H1 (cell line): ENCODE data around the gene MCAT. TPM values are rescaled to one million over a fixed set of nuclear protein-coding genes. Genes with fewer than 3 reads are reported as not detected.

Experiments
- CTCF ChIA-PET: fragments of 300-600 bp; sonication (Branson Sonifier 250); formaldehyde crosslinking; loops from one replicate; lab custom pipeline; 2021; ENCODE audit not compliant: partially characterized antibody; lab: Charles Lee
- POLR2A ChIA-PET: fragments of 300-600 bp; sonication (Branson Sonifier 250); formaldehyde crosslinking; loops from one replicate; lab custom pipeline; 2021; ENCODE audit warnings: inconsistent platforms; ENCODE audit not compliant: partially characterized antibody; lab: Charles Lee
- DNase-seq, 2 experiments: peaks; one replicate each; pipeline versions ENCODE4 v3.0.0 to v3.0.0-alpha.2; 2010 to 2022; ENCODE audit warnings: low spot score in 2 of 2, low read depth in 1 of 2, mixed read lengths in 1 of 2
- FAIRE-seq: peaks from 2 replicates; lab custom pipeline; 2011; peaks lifted over from hg19 to GRCh38; lab: Jason Lieb, UNC
- H2AFZ ChIP-seq: 2 replicates; pipeline ENCODE4 v1.8.1; 2012; ENCODE audit warnings: low read length, inconsistent platforms
- H2AK5ac ChIP-seq: 2 replicates; pipeline ENCODE4 v1.6.1; 2013; ENCODE audit warnings: low read depth, low read length
- H2BK120ac ChIP-seq: replicated peaks from 2 replicates; pipeline ENCODE3; 2013; ENCODE audit warnings: low read depth, low read length, inconsistent platforms
- H2BK12ac ChIP-seq: 2 replicates; pipeline ENCODE4 v1.6.1; 2013; ENCODE audit warnings: low read depth, low read length
- H2BK15ac ChIP-seq: 2 replicates; pipeline ENCODE4 v1.6.1; 2013; ENCODE audit warnings: low read length
- H2BK20ac ChIP-seq: 2 replicates; pipeline ENCODE4 v1.6.1; 2013; ENCODE audit warnings: low read length
- H2BK5ac ChIP-seq: 2 replicates; pipeline ENCODE4 v1.6.1; 2013; ENCODE audit warnings: low read depth, low read length
- H3K14ac ChIP-seq: 2 replicates; pipeline ENCODE4 v1.6.1; 2013; ENCODE audit warnings: inconsistent platforms; ENCODE audit not compliant: insufficient read length
- H3K18ac ChIP-seq: 2 replicates; pipeline ENCODE4 v1.6.1; 2013; ENCODE audit warnings: low read length; ENCODE audit errors: extremely low read depth
- H3K23ac ChIP-seq: 2 replicates; pipeline ENCODE4 v1.6.1; 2013; ENCODE audit warnings: inconsistent platforms; ENCODE audit not compliant: insufficient read length
- H3K23me2 ChIP-seq: 2 replicates; pipeline ENCODE4 v1.6.1; 2013; ENCODE audit warnings: low read depth, low read length
- H3K27ac ChIP-seq: 2 replicates; pipeline ENCODE4 v1.6.1; 2011; ENCODE audit warnings: low read depth, low read length, inconsistent platforms
- H3K27me3 ChIP-seq, 4 experiments: replicated peaks in 1 of 4; 1 replicate in 1 of 4; 2 replicates in 3 of 4; pipeline versions ENCODE4 v1.6.1 to v1.8.1; 2011 to 2013; ENCODE audit warnings: low read length in 3 of 4, mild to moderate bottlenecking in 3 of 4, inconsistent platforms in 2 of 4, mixed read lengths in 2 of 4, moderate library complexity in 1 of 4; ENCODE audit not compliant: control insufficient read depth in 3 of 4, insufficient read depth in 3 of 4; ENCODE audit errors: extremely low read depth in 1 of 4
- H3K36me3 ChIP-seq, 4 experiments: 2 replicates each; pipeline versions ENCODE4 v1.6.1 to v1.8.1; 2011 to 2013; ENCODE audit warnings: mild to moderate bottlenecking in 4 of 4, low read length in 3 of 4, moderate library complexity in 2 of 4, control low read depth in 1 of 4, inconsistent platforms in 1 of 4; ENCODE audit not compliant: insufficient read depth in 4 of 4, control insufficient read depth in 2 of 4
- H3K4ac ChIP-seq: replicated peaks from 2 replicates; pipeline ENCODE3; 2013; ENCODE audit warnings: low read length, low read depth, mixed read lengths, inconsistent platforms; ENCODE audit not compliant: insufficient read length
- H3K4me1 ChIP-seq, 4 experiments: replicated peaks in 1 of 4; 1 replicate in 1 of 4; 2 replicates in 3 of 4; pipeline versions ENCODE4 v1.6.1 to v1.8.1; 2011 to 2013; ENCODE audit warnings: low read length in 3 of 4, inconsistent platforms in 2 of 4, mixed read lengths in 1 of 4; ENCODE audit not compliant: insufficient read depth in 4 of 4, control insufficient read depth in 3 of 4
- H3K4me2 ChIP-seq, 2 experiments: 2 replicates each; pipeline versions ENCODE4 v1.6.1 to v1.8.1; 2011 to 2013; ENCODE audit warnings: low read depth in 2 of 2, low read length in 2 of 2, control low read depth in 1 of 2, inconsistent platforms in 1 of 2, mild to moderate bottlenecking in 1 of 2; ENCODE audit not compliant: insufficient read depth in 1 of 2
- H3K4me3 ChIP-seq, 4 experiments: fragments of 200-600, 300-600 bp in 1 of 4; sonication (generic), shearing (Covaris generic), sonication (Bioruptor Twin) in 1 of 4; 2 replicates each; pipeline versions ENCODE4 v1.5.1 to v1.8.1; 2011 to 2016; ENCODE audit warnings: low read length in 4 of 4, low read depth in 3 of 4, control low read depth in 2 of 4, inconsistent platforms in 2 of 4, mild to moderate bottlenecking in 2 of 4, mixed read lengths in 1 of 4, moderate library complexity in 1 of 4; ENCODE audit not compliant: insufficient read depth in 2 of 4; ENCODE audit errors: extremely low read depth in 1 of 4
- H3K56ac ChIP-seq: replicated peaks from 2 replicates; pipeline ENCODE3; 2013; ENCODE audit warnings: low read depth, mild to moderate bottlenecking, mixed read lengths, low read length, inconsistent platforms; ENCODE audit not compliant: insufficient read length
- H3K79me1 ChIP-seq: 2 replicates; pipeline ENCODE4 v1.6.1; 2013; ENCODE audit warnings: low read depth, low read length, control low read depth
- H3K79me2 ChIP-seq, 2 experiments: 2 replicates each; pipeline versions ENCODE4 v1.6.1 to v1.8.1; 2012 to 2013; ENCODE audit warnings: low read length in 2 of 2, mild to moderate bottlenecking in 2 of 2, inconsistent platforms in 1 of 2; ENCODE audit not compliant: insufficient read depth in 2 of 2, control insufficient read depth in 1 of 2
- H3K9ac ChIP-seq, 4 experiments: replicated peaks in 1 of 4; 1 replicate in 1 of 4; 2 replicates in 3 of 4; pipeline versions ENCODE4 v1.6.1 to v1.8.1; 2011 to 2013; ENCODE audit warnings: low read depth in 3 of 4, low read length in 3 of 4, control low read depth in 2 of 4, mild to moderate bottlenecking in 2 of 4, moderate library complexity in 2 of 4, inconsistent platforms in 1 of 4; ENCODE audit errors: extremely low read depth in 1 of 4
- H3K9me3 ChIP-seq, 2 experiments: 2 replicates each; pipeline versions ENCODE4 v1.6.1 to v1.8.1; 2012 to 2013; ENCODE audit warnings: mild to moderate bottlenecking in 2 of 2, moderate library complexity in 2 of 2, control low read depth in 1 of 2, inconsistent platforms in 1 of 2, low read depth in 1 of 2, low read length in 1 of 2, mixed read lengths in 1 of 2; ENCODE audit not compliant: insufficient read depth in 2 of 2
- H4K20me1 ChIP-seq, 2 experiments: replicated peaks in 1 of 2; 2 replicates each; pipeline versions ENCODE3 to v1.8.1; 2011 to 2013; ENCODE audit warnings: inconsistent platforms in 2 of 2, low read length in 2 of 2, mild to moderate bottlenecking in 1 of 2; ENCODE audit not compliant: insufficient read depth in 2 of 2, control insufficient read depth in 1 of 2
- H4K5ac ChIP-seq: 2 replicates; pipeline ENCODE4 v1.6.1; 2013; ENCODE audit warnings: low read length, low read depth, mixed read lengths, inconsistent platforms; ENCODE audit not compliant: insufficient read length
- H4K8ac ChIP-seq: 2 replicates; pipeline ENCODE4 v1.8.0; 2013; ENCODE audit warnings: mild to moderate bottlenecking, moderate library complexity, low read length, inconsistent platforms; ENCODE audit not compliant: insufficient read depth; ENCODE audit errors: extremely low read depth
- H4K91ac ChIP-seq: replicated peaks from 2 replicates; pipeline ENCODE3; 2013; ENCODE audit warnings: low read length, mixed read lengths, inconsistent platforms; ENCODE audit not compliant: insufficient read length
- ATF3 ChIP-seq: IDR thresholded peaks from 2 replicates; pipeline ENCODE4 v1.6.1; 2011; ENCODE audit warnings: low read depth, mild to moderate bottlenecking, low read length; ENCODE audit not compliant: insufficient read depth
- CEBPB ChIP-seq: IDR thresholded peaks from 2 replicates; pipeline ENCODE4 v1.6.1; 2012; ENCODE audit warnings: low read depth, low read length
- CREB1 ChIP-seq: IDR thresholded peaks from 2 replicates; pipeline ENCODE4 v1.6.1; 2012; ENCODE audit warnings: inconsistent platforms
- FOSL1 ChIP-seq: IDR thresholded peaks from 2 replicates; pipeline ENCODE4 v1.6.1; 2011; ENCODE audit warnings: mild to moderate bottlenecking, low read depth, low read length, moderate library complexity; ENCODE audit not compliant: insufficient read depth
- JUN ChIP-seq: IDR thresholded peaks from 2 replicates; pipeline ENCODE4 v1.6.1; 2011; ENCODE audit warnings: low read depth, mild to moderate bottlenecking, improper control_type of control experiment, low read length
- NANOG ChIP-seq: IDR thresholded peaks from 2 replicates; pipeline ENCODE4 v1.6.1; 2011; ENCODE audit warnings: low read length, low read depth, mild to moderate bottlenecking, inconsistent platforms; ENCODE audit not compliant: insufficient read depth, poor library complexity, severe bottlenecking
- POU5F1 ChIP-seq: IDR thresholded peaks from 2 replicates; pipeline ENCODE4 v1.6.1; 2011; ENCODE audit warnings: low read depth, mild to moderate bottlenecking, low read length, moderate library complexity
- RAD21 ChIP-seq, 2 experiments: IDR thresholded peaks in 1 of 2; conservative IDR thresholded peaks in 1 of 2; 2 replicates each; pipeline ENCODE4 v1.6.1; 2011; ENCODE audit warnings: low read depth in 2 of 2, low read length in 2 of 2, improper control_type of control experiment in 1 of 2, inconsistent platforms in 1 of 2, mild to moderate bottlenecking in 1 of 2, moderate library complexity in 1 of 2
- WGBS, 2 experiments: shearing (Covaris generic) in 1 of 2; methylation state at CpG; one replicate each; pipeline versions ENCODE4 v1.1.6 to v1.1.7; 2013 to 2015; ENCODE audit warnings: low lambda C conversion rate in 2 of 2, mixed read lengths in 2 of 2, inconsistent platforms in 1 of 2, low coverage in 1 of 2, missing lambda C conversion rate in 1 of 2; ENCODE audit not compliant: insufficient replicate concordance in 2 of 2, insufficient coverage in 1 of 2, insufficient read length in 1 of 2; ENCODE audit errors: extremely low coverage in 1 of 2, missing lambda C conversion rate in 1 of 2; 5-methylcytosine and 5-hydroxymethylcytosine counted together
- polyA plus RNA-seq, 7 experiments: library from polyadenylated mRNA; depleted of rRNA in 3 of 7; stranded (reverse) in 5 of 7; unstranded in 2 of 7; fragments of >200 nt in 5 of 7; fragments of 200-250 nt in 2 of 7; gene quantifications; 1 replicate in 5 of 7; 2 replicates in 1 of 7; 4 replicates in 1 of 7; pipeline versions ENCODE4 v1.2.1 to v1.2.3, GENCODE V29; 2011 to 2013; ENCODE audit warnings: missing spikeins in 2 of 7, mixed read lengths in 2 of 7
- total RNA-seq: library from RNA; stranded (reverse); fragmentation: NEBNext Ultra II Directional; extraction: Animal tissue kit (Norgen Biotek cat#: 25700); gene quantifications from 2 replicates; pipeline ENCODE4 v1.2.1, GENCODE V29; 2021

MCAT gene
- total and polyA plus RNA-seq, 2 of the 8 experiments (the other 6 are each of a cell fraction or from before 2014, with no cell fraction given): 15.8 to 17.4 TPM

DNA sequence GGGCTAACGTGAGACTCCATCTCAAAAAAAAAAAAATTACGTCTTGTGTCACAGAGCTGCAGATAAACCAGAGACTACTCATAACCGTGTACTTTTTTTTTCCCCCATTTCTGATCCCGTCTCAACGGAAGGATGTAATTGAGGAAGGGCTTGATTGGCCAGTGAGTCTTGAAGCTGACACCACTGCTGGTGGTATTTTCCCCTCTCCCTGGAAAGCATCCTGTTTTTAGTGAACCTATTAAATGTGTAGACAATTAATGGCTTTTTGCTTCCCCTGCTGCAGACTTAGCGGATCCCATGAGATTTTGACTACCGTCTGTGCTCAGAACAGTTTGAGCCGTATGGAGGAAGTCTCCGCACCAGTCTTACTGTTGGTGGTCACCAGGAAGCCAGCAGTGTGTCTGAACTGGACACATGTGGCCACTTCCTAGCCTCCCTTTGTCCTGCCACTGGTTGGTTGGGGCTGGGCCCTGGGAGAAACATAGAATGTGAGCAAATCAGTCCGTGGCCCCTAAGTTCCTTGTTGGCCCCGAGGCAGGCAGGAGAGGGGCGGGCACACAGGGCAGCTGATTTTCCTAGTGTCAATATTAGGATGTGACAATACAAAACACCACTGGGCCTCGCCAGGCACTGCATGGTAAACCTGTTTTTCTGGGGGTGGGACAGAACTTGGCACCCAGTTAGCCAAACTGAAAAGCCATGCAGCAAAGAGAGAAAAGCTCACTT, 29.5 kb downstream of the MCAT start:
- FAIRE-seq: no peak
- Histone ChIP-seq H3K18ac (no peak overlapping the region), H3K9me3 (no peaks in the 10 kb centered on the region), H3K4me3 (no peak overlapping the region), H4K20me1 (peaks cover 3 to 4% of the 10 kb centered on the region in 2 experiments), H2BK5ac (no peak overlapping the region), H3K27ac (no peak overlapping the region), H3K4me1 (peaks cover 0 to 10% (median 5%) of the 10 kb centered on the region in 4 experiments), H3K56ac (no peak overlapping the region), H2BK12ac (no peak overlapping the region), H3K4me2 (no peak overlapping the region), H2AK5ac (no peak overlapping the region), H3K27me3 (peaks cover 10 to 44% (median 39%) of the 10 kb centered on the region in 4 experiments), H3K4ac (no peak overlapping the region), H2BK15ac (no peak overlapping the region), H3K14ac (no peak overlapping the region), H3K36me3 (no peaks in the 10 kb centered on the region), H4K8ac (no peak overlapping the region), H2BK20ac (no peak overlapping the region), H3K79me2 (no peaks in the 10 kb centered on the region), H2BK120ac (no peak overlapping the region), H3K79me1 (no peaks in the 10 kb centered on the region; the same call in 1 of the 2 replicates), H4K91ac (no peak overlapping the region), H3K23ac (no peak overlapping the region), H3K9ac (no peak overlapping the region; a peak in 1 of 7 replicates), H3K23me2 (peaks cover 13% of the 10 kb centered on the region; the same call in 1 of the 2 replicates), H2AFZ (no peak overlapping the region), H4K5ac (no peak overlapping the region)
- ChIA-PET CTCF (interaction anchor here (0.6 to 3.2 kb wide), 8 partner anchors 13 to 118 kb away, joined by 3 to 10 read pairs (median 3); no protein-coding TSS in a partner anchor), POLR2A (interaction anchor here (1.0 to 1.9 kb wide), 2 partner anchors 13 to 18 kb away, joined by 4 read pairs; no protein-coding TSS in a partner anchor)
- no peak for DNase-seq
- WGBS, 2 experiments: 72% methylated on average over 13 of the region's 13 CpGs; no CpG with 5 or more reads in 1 of the 2 experiments
- no peak for TF ChIP-seq CREB1
- no peak for TF ChIP-seq POU5F1
- no peak for TF ChIP-seq CEBPB
- TF ChIP-seq FOSL1: no peak
- TF ChIP-seq NANOG: no peak
- TF ChIP-seq JUN: no peak
- TF ChIP-seq RAD21 (IDR thresholded peaks at IDR 0.05 in 1 of 2, conservative IDR thresholded peaks at IDR 0.05 in 1 of 2; ENCODE audit: low read depth in 2 of 2, low read length in 2 of 2): no peak
- no peak for TF ChIP-seq ATF3
